ENCODE data around the gene DISP2. TPM values are rescaled to one million over a fixed set of nuclear protein-coding genes. Genes with fewer than 3 reads are reported as not detected.

The DISP2 gene
- total and polyA plus RNA-seq, 4 donors: under 0.01 to 0.23 (median under 0.01) TPM; not detected in 1

DNA sequence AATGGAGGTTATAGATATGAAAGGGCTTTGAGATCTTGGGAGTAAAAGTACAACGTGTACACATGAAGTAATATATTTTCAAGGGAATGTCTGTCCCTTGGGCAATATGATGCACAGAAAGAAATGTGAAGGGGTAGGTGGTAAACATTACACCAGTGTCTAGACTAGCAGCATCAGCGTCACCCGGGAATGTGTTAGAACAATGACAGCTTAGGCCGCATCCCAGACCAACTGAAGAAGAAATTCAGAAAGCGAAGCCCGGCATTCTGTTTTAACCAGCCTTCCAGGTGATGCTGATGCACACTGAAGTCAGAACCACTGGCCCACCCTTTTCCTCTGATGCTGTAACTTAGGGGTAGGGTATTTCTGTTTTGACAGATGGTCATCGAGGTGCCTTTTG, 28.2 kb upstream of the DISP2 start:
- no peak overlapping the region for H3K9ac ChIP-seq (ENCODE audit: low read depth in 1 of 2, low read length in 2 of 2)
- 91% methylated on average over 7 of the region's 7 CpGs for WGBS
- no peak overlapping the region for H3K4me3 ChIP-seq (ENCODE audit: low read depth in 1 of 3, low read length in 3 of 3)
- H3K4me1 ChIP-seq (ENCODE audit: control insufficient read depth in 4 of 4, insufficient read depth in 4 of 4, low read length in 3 of 4): peaks cover 0 to 12% (median under 1%) of the 10 kb centered on the region in 4 donors
- no peak for DNase-seq (ENCODE audit: low spot score)
- no peak for TF ChIP-seq FOXA1 (IDR thresholded peaks at IDR 0.05)
- TF ChIP-seq, protein P1, sequence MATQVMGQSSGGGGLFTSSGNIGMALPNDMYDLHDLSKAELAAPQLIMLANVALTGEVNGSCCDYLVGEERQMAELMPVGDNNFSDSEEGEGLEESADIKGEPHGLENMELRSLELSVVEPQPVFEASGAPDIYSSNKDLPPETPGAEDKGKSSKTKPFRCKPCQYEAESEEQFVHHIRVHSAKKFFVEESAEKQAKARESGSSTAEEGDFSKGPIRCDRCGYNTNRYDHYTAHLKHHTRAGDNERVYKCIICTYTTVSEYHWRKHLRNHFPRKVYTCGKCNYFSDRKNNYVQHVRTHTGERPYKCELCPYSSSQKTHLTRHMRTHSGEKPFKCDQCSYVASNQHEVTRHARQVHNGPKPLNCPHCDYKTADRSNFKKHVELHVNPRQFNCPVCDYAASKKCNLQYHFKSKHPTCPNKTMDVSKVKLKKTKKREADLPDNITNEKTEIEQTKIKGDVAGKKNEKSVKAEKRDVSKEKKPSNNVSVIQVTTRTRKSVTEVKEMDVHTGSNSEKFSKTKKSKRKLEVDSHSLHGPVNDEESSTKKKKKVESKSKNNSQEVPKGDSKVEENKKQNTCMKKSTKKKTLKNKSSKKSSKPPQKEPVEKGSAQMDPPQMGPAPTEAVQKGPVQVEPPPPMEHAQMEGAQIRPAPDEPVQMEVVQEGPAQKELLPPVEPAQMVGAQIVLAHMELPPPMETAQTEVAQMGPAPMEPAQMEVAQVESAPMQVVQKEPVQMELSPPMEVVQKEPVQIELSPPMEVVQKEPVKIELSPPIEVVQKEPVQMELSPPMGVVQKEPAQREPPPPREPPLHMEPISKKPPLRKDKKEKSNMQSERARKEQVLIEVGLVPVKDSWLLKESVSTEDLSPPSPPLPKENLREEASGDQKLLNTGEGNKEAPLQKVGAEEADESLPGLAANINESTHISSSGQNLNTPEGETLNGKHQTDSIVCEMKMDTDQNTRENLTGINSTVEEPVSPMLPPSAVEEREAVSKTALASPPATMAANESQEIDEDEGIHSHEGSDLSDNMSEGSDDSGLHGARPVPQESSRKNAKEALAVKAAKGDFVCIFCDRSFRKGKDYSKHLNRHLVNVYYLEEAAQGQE (IDR thresholded peaks at IDR 0.05): no peak
- TF ChIP-seq NR2F2 (IDR thresholded peaks at IDR 0.05): no peak
- no peak for TF ChIP-seq TAF1 (conservative IDR thresholded peaks at IDR 0.05)
- TF ChIP-seq, protein P2, sequence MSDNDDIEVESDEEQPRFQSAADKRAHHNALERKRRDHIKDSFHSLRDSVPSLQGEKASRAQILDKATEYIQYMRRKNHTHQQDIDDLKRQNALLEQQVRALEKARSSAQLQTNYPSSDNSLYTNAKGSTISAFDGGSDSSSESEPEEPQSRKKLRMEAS (IDR thresholded peaks at IDR 0.05): no peak
- TF ChIP-seq HNF4A (conservative IDR thresholded peaks at IDR 0.05): no peak
- no peak for TF ChIP-seq SP1 (IDR thresholded peaks at IDR 0.05)
- TF ChIP-seq EGR1 (IDR thresholded peaks at IDR 0.05; ENCODE audit: low read depth in 2 of 2): no peak
- no peak for TF ChIP-seq RXRA (IDR thresholded peaks at IDR 0.05)
- no peak for TF ChIP-seq HNF4G (IDR thresholded peaks at IDR 0.05)
- TF ChIP-seq YY1 (IDR thresholded peaks at IDR 0.05): no peak
- no peak for TF ChIP-seq GABPA (IDR thresholded peaks at IDR 0.05 in 1 of 2, conservative IDR thresholded peaks at IDR 0.05 in 1 of 2)
- TF ChIP-seq RAD21 (IDR thresholded peaks at IDR 0.05): no peak
- no peak for TF ChIP-seq FOXA2 (IDR thresholded peaks at IDR 0.05)
- TF ChIP-seq, protein P3, sequence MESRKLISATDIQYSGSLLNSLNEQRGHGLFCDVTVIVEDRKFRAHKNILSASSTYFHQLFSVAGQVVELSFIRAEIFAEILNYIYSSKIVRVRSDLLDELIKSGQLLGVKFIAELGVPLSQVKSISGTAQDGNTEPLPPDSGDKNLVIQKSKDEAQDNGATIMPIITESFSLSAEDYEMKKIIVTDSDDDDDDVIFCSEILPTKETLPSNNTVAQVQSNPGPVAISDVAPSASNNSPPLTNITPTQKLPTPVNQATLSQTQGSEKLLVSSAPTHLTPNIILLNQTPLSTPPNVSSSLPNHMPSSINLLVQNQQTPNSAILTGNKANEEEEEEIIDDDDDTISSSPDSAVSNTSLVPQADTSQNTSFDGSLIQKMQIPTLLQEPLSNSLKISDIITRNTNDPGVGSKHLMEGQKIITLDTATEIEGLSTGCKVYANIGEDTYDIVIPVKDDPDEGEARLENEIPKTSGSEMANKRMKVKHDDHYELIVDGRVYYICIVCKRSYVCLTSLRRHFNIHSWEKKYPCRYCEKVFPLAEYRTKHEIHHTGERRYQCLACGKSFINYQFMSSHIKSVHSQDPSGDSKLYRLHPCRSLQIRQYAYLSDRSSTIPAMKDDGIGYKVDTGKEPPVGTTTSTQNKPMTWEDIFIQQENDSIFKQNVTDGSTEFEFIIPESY (IDR thresholded peaks at IDR 0.05): no peak
- TF ChIP-seq, protein P4, sequence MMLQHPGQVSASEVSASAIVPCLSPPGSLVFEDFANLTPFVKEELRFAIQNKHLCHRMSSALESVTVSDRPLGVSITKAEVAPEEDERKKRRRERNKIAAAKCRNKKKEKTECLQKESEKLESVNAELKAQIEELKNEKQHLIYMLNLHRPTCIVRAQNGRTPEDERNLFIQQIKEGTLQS (IDR thresholded peaks at IDR 0.05): no peak
- TF ChIP-seq JUND (IDR thresholded peaks at IDR 0.05): no peak
- TF ChIP-seq, protein P5, sequence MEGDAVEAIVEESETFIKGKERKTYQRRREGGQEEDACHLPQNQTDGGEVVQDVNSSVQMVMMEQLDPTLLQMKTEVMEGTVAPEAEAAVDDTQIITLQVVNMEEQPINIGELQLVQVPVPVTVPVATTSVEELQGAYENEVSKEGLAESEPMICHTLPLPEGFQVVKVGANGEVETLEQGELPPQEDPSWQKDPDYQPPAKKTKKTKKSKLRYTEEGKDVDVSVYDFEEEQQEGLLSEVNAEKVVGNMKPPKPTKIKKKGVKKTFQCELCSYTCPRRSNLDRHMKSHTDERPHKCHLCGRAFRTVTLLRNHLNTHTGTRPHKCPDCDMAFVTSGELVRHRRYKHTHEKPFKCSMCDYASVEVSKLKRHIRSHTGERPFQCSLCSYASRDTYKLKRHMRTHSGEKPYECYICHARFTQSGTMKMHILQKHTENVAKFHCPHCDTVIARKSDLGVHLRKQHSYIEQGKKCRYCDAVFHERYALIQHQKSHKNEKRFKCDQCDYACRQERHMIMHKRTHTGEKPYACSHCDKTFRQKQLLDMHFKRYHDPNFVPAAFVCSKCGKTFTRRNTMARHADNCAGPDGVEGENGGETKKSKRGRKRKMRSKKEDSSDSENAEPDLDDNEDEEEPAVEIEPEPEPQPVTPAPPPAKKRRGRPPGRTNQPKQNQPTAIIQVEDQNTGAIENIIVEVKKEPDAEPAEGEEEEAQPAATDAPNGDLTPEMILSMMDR (IDR thresholded peaks at IDR 0.05; ENCODE audit: low read depth, low read length, missing input control): no peak
- no peaks in the 10 kb centered on the region for H3K27me3 ChIP-seq (ENCODE audit: control insufficient read depth in 4 of 4, insufficient read depth in 4 of 4, low read length in 3 of 4)
- H3K27ac ChIP-seq (ENCODE audit: low read depth in 1 of 2, low read length in 2 of 2): no peak overlapping the region
- peaks cover 0 to 1% (median 0%) of the 10 kb centered on the region in 4 donors for H3K36me3 ChIP-seq (ENCODE audit: control insufficient read depth in 4 of 4, insufficient read depth in 3 of 4, low read depth in 1 of 4, low read length in 3 of 4)
- H3K9me3 ChIP-seq (ENCODE audit: control insufficient read depth in 4 of 4, low read length in 3 of 4): no peaks in the 10 kb centered on the region

Data from liver (tissue), 9 donors.